Measurements from ENCODE around the gene NFE2L1.

DNA sequence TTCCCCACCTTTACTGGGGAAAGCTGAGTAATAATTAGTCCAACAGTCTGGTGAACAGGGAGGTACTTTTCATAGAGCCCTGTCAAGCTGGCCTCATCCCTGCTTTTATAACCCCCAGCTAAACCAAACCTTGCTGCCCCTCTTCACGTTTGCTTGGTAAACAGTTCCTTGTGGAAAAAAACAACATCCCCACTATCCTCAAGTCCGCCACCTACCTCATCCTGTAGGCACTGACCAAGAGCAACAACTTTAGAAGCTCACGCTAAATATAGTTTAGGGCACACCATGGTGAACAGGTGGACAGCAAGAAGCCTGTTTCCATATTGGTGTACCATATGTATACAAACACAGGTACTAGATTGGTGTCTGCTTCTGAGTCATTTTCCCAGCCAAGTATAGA is 16.5 kb downstream of the NFE2L1 start:
- no peak for TF ChIP-seq POLR2A (IDR thresholded peaks at IDR 0.05)
- TF ChIP-seq, protein P1, sequence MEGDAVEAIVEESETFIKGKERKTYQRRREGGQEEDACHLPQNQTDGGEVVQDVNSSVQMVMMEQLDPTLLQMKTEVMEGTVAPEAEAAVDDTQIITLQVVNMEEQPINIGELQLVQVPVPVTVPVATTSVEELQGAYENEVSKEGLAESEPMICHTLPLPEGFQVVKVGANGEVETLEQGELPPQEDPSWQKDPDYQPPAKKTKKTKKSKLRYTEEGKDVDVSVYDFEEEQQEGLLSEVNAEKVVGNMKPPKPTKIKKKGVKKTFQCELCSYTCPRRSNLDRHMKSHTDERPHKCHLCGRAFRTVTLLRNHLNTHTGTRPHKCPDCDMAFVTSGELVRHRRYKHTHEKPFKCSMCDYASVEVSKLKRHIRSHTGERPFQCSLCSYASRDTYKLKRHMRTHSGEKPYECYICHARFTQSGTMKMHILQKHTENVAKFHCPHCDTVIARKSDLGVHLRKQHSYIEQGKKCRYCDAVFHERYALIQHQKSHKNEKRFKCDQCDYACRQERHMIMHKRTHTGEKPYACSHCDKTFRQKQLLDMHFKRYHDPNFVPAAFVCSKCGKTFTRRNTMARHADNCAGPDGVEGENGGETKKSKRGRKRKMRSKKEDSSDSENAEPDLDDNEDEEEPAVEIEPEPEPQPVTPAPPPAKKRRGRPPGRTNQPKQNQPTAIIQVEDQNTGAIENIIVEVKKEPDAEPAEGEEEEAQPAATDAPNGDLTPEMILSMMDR (IDR thresholded peaks at IDR 0.05): no peak

All from right lobe of liver (tissue), 4 donors.